HT-29 (cell line): ENCODE data around the gene ZC3H7B. TPM values are rescaled to one million over a fixed set of nuclear protein-coding genes. Genes with fewer than 3 reads are reported as not detected.

Source experiments
- DNase-seq: peaks from one replicate; pipeline ENCODE4 v3.0.0-alpha.2; 2015; ENCODE audit warnings: low spot score
- total RNA-seq: library from RNA; depleted of rRNA; stranded (reverse); fragments of >200 nt; shearing (Covaris generic); gene quantifications from 2 replicates; pipeline ENCODE4 v1.2.3, GENCODE V29; 2014

The ZC3H7B gene
- total RNA-seq, 1 experiment from 2014 or later: 40.9 TPM

DNA sequence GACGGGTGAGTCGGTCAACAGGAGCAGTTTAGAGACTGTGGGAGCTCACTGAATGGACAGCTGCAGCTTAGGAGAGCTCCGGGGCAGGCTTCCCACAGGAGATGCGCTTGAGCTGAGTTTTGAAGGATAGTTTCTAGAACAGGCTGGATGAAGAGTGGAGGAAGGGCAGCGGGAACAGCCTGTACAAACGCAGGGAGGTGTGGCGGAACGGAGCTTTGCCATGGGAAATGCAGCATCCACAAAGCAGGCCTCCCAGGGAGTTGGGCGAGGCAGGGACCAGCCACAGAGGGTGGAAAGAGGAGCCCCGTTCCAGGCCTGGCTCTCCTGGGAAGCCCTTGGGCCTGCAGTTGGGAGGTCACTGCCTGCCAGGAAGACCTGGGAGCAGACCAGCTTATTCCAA, 53.7 kb downstream of the ZC3H7B start:
- DNase-seq: no peak

DNA sequence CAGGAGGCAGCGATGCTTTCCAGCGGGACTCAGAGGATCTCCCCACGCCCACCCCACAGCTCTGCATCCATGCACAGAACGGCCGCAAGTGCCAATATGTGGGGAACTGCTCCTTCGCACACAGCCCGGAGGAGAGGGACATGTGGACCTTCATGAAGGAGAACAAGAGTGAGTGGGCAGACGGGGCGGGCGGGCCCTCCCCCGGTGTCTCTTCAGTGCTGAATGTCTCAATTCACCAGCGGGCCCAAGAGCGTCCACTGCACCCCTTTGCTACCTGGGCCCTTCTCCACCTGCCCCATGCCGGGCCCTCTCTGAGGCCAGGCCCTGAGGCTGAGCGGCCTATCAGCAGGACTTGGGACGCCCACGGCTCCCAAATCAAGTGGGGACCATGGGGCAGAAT, 54.6 kb downstream of the ZC3H7B start:
- no peak for DNase-seq

DNA sequence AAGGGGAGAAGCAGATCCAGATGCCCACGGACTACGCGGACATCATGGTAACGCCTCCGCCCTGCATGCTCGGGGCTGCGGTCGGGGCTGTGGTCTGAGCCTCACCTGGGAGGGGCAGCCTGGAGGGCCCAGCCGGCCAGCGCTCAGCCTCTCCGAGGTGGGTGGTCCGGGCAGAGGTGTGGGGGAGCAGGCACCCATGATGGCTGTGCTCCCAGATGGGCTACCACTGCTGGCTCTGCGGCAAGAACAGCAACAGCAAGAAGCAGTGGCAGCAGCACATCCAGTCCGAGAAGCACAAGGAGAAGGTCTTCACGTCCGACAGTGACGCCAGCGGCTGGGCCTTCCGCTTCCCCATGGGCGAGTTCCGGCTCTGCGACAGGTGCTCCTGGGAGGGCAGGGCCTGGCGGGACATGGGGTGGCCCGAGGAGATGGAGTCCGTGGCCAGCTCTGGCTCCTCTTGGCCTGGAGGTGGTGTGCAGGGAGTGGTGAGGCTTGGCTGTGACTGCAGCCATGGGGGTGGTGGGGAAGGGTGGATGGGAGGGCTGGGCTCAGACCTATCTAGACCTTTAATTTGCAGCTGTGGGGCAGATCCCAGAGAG, 55.2 kb downstream of the ZC3H7B start:
- DNase-seq: no peak

DNA sequence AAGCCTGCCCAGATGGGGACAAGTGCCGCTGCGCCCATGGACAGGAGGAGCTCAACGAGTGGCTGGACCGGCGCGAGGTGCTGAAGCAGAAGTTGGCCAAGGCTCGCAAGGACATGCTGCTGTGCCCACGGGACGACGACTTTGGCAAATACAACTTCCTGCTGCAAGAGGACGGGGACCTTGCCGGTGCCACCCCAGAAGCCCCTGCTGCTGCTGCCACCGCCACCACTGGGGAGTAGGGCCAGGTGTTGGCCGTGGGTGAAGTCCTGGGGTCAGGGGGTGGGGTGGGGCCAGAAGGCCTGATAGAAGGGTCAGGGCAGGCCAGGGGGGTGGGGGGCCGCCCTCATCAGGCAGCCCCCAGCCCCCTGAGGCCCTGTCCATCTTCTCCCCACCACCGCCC, 55.9 kb downstream of the ZC3H7B start:
- no peak for DNase-seq

- no peak for DNase-seq
Observed at GRCh38 chr22:41358927-41359326, 57.6 kb downstream of the ZC3H7B start.

- no peak for DNase-seq
Observed at GRCh38 chr22:41359376-41359775, 58.1 kb downstream of the ZC3H7B start.

DNA sequence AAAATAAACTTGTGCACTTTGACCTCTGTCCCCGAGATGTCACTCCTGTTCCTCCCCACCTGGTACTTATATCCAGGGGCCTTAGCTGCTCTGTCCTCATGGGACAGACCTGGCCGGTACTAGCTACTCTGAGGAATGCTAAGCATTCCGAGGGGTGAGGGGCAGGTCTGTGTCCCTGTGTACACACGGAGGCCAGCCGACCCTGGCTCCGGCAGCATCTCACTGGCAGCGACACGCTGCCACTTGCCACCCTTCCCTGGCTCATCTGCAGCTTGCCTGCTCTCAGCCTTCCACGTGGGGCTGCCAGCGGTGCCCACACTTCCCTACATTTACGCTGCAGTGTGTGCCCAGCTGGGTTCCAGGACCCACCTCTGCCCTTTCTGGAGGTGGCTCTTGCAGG, 58.8 kb downstream of the ZC3H7B start:
- DNase-seq: no peak

GRCh38 chr22:41361716-41362310, 60.5 kb downstream of the ZC3H7B start:
- no peak for DNase-seq

DNA sequence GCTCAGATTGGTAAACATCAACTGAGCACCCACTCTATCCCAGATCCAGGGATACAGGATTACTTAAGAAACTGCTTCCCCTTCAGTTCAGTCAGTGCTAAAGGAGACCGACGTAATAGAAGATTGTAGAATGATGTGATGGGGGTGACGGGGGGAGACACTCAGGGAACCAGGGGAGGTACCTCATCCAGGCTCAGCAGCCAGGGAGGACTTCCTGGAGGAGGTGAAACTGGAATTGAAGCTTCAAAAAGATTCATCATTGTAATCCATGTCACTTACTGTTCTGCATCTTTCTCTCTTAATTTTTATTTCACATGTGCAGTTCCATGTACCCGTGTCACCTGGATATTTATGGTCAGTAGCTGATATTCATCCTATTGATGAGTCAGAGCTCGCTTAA, 61.3 kb downstream of the ZC3H7B start:
- no peak for DNase-seq

DNA sequence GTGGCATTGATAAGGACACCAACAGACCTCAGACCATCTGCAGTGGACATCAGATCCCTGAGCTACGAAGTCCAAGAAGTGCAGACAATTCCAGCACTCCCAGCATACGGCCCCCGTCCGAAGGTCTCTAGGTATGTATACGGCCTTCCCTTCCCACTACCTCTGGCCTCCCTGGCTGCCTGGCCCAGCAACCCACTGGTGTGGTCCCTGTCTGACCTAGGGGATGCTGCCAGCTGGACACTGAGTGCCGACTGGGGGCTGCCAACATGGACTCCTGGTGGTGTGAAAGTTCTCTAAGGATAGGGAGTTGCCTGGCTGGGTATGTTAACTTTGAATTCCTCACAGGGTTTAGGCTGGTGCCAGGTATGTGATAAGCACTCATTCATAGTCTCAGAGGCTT, 62.9 kb downstream of the ZC3H7B start:
- DNase-seq: no peak

- no peak for DNase-seq
Observed at GRCh38 chr22:41364955-41365354, 63.6 kb downstream of the ZC3H7B start.

- DNase-seq: no peak
Observed at GRCh38 chr22:41365425-41365824, 64.1 kb downstream of the ZC3H7B start.

- no peak for DNase-seq
Observed at GRCh38 chr22:41366323-41367029, 65.2 kb downstream of the ZC3H7B start.

DNA sequence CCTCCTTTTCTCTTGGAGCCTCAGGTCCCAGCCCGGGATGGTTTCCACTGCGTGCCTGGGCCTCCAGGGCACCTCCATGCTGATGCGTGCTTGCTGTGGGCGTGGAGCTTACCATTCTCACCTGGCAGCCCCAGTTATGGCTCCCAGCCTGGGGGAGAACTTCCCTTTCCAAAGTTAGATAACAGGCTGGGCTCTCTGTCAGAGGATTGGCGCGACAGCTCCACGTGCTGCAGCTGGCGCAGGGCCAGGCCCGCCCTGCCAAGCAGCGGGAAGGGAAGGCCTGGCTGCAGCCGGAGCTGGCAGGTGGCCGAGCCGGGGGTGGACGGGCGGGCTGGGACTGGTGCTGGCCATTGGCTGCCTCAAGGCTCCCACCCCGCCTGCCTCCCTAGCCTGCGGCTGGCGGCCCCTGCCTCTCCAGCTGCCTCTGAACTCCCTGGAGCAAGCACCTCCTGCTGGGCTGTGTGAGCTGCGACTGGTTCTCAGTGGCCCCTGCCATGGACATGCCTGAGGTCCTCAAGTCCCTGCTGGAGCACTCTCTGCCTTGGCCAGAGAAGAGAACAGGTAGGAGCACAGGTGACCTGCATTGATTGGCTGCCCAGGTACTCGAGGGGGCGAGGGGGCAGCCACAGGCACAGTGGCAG, 65.8 kb downstream of the ZC3H7B start:
- DNase-seq: peak; percentile 89

DNA sequence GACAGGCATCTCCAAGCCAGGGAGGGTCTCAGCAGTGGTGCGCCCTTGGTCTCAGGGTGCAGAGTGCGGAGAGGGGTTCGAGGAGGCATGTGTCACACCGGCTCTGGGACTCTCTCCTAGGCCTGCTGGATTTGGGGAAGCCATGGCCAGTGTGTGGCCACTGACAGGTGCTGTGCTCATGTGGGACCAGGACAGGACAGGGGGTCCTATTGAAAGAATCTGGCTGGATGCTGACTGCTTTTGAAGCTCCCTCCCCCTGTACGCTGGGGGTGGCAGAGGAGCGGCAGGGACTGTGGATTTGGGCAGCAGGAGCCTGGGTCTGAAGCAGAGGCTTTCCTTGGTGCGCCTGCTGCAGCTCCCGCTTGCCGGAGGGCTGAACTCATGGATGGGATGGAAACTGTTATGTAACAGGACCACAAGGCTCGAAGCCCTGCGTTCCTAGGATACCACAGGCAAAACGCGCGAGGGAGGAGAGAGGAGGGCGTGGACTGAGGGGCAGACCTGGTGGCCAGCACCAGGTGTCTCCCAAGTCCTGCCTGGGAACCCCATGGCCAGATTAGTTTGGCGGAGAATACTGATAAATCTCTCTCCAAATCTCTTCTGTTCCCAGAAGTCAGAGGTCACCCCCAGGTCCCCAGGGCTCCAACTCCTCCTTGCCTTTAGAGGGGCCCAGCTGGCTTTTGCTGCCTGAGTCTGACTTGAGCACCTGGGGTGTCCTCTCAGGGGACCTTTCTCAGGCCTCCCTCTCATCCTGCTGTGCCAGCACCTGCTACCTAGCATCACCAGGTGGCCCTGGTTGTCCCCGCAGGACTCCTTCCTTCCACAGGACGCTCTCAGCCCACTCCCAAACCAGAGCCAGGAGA, 66.6 kb downstream of the ZC3H7B start:
- no peak for DNase-seq

- DNase-seq: no peak
Observed at GRCh38 chr22:41368543-41369423, 67.5 kb downstream of the ZC3H7B start.

DNA sequence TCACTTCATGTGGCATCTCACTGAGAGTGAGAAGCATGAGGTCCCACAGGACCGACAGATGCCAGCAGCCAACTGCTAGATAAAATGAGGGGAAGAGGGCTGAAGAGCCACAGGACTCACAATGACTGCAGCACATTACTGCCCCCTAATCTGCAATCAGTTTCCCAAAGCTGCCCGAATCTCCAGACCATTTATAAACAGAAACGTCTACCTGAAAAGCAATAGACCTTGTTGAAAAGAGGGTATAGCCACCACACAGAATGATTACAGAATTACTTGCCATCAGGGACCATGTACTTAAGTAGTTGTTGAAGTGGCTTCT, 68.1 kb downstream of the ZC3H7B start:
- DNase-seq: no peak

GRCh38 chr22:41369837-41370236, 68.5 kb downstream of the ZC3H7B start:
- no peak for DNase-seq

DNA sequence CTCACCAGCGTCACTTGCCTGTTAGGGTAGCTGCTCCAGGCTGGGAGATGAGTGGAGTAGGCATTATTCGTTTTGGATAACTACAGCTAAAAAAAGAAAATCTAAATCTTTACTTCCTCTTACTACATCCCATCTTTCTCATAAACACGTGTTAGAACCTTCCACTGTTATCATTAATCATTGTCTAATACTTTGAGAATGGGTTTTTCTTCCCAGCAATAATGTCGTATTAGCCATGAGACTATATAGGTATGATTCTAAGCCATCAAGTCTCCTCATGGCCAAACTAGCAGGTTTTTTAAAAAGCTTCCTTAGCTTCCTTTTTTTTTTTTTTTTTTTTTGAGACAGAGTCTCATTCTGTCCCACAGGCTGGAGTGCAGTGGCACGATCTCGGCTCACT, 76.5 kb downstream of the ZC3H7B start:
- no peak for DNase-seq

GRCh38 chr22:41380993-41381328, 79.6 kb downstream of the ZC3H7B start:
- peak; percentile 62 for DNase-seq
